ENCODE measurements around the gene TLE3.

DNA sequence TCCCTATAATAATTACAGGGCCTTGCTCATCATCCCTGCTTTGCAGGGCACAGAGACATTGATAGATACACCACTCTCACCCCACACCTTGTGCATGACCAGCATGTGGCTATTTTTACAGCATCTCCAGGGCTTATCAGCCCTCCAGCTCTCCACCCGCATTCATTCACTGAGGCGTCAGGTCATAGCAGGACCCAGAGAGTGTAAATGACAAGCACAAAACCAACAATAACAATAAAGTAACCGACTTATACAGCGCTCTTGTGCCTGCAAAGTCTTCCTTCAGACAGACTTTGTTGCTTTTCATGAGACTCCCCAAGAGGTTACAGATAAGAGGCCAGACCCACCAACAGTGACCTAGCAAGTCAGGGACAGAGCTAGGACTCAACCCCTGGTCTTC, 80.7 kb downstream of the TLE3 start:
- TF ChIP-seq, protein P1, sequence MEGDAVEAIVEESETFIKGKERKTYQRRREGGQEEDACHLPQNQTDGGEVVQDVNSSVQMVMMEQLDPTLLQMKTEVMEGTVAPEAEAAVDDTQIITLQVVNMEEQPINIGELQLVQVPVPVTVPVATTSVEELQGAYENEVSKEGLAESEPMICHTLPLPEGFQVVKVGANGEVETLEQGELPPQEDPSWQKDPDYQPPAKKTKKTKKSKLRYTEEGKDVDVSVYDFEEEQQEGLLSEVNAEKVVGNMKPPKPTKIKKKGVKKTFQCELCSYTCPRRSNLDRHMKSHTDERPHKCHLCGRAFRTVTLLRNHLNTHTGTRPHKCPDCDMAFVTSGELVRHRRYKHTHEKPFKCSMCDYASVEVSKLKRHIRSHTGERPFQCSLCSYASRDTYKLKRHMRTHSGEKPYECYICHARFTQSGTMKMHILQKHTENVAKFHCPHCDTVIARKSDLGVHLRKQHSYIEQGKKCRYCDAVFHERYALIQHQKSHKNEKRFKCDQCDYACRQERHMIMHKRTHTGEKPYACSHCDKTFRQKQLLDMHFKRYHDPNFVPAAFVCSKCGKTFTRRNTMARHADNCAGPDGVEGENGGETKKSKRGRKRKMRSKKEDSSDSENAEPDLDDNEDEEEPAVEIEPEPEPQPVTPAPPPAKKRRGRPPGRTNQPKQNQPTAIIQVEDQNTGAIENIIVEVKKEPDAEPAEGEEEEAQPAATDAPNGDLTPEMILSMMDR (IDR thresholded peaks at IDR 0.05): no peak
- no peak for TF ChIP-seq POLR2A (IDR thresholded peaks at IDR 0.05)
